Body of pancreas (tissue), 4 donors: ENCODE measurements around the gene NSUN2.

Experiments used
- CTCF ChIP-seq, 7 experiments: fragments of 450-650 bp in 4 of 7; fragments of 200-600 bp in 3 of 7; sonication (generic) in 3 of 7; IDR thresholded peaks; one replicate each; pipeline ENCODE4 v1.5.1; 2016 to 2019; ENCODE audit warnings: antibody characterized with exemption in 7 of 7
- POLR2A ChIP-seq, 3 donors: fragments of 450-650 bp; IDR thresholded peaks; one replicate each; pipeline ENCODE4 v1.6.1; 2016; ENCODE audit warnings: antibody characterized with exemption in 3 of 3, mild to moderate bottlenecking in 2 of 3

- TF ChIP-seq CTCF (IDR thresholded peaks at IDR 0.05) = no peak
- TF ChIP-seq POLR2A (IDR thresholded peaks at IDR 0.05) = no peak
Observed at GRCh38 chr5:6552612-6553011, 80.2 kb downstream of the NSUN2 start.
